PC-3 (cell line): ENCODE measurements around the gene SENP8. TPM values are rescaled to one million over a fixed set of nuclear protein-coding genes. Genes with fewer than 3 reads are reported as not detected.

ENCODE experiments used
- ATAC-seq: fragments of 200-7000 bp; cut with Tn5 transposase; 2 replicates; pipeline ENCODE4 v1.9.1; 2020; ENCODE audit warnings: mild to moderate bottlenecking, moderate library complexity
- BruUV-seq: library from RNA; stranded (reverse); fragments of 400-500 nt; replicated peaks from 2 replicates; lab custom pipeline; 2021; lab: Mats Ljungman, UMichigan
- CTCF ChIA-PET: fragments of 300-600 bp; sonication (Branson Sonifier 250); formaldehyde crosslinking; loops from one replicate; lab custom pipeline; 2022; ENCODE audit warnings: antibody characterized with exemption; lab: Charles Lee
- POLR2A ChIA-PET: fragments of 300-600 bp; sonication (Branson Sonifier 250); formaldehyde crosslinking; loops from one replicate; lab custom pipeline; 2022; ENCODE audit warnings: antibody characterized with exemption; ENCODE audit not compliant: unreplicated experiment; lab: Charles Lee
- DNase-seq: peaks from one replicate; pipeline ENCODE4 v3.0.0-alpha.2; 2015
- H2AFZ ChIP-seq: fragments of 300-600 bp; sonication (generic); 2 replicates; pipeline ENCODE4 v1.6.0; 2016; ENCODE audit warnings: antibody characterized with exemption, low read length
- H3F3A ChIP-seq: fragments of 300-600 bp; sonication (generic); one replicate; pipeline ENCODE4 v1.6.0; 2017; ENCODE audit warnings: antibody characterized with exemption, low read length, control low read depth, mild to moderate bottlenecking; ENCODE audit not compliant: unreplicated experiment
- H3K27ac ChIP-seq: fragments of 300-600 bp; sonication (generic); 2 replicates; pipeline ENCODE4 v1.5.1; 2016; ENCODE audit warnings: mild to moderate bottlenecking, low read length
- H3K27me3 ChIP-seq: fragments of 300-600 bp; sonication (generic); 2 replicates; pipeline ENCODE4 v1.6.1; 2016; ENCODE audit warnings: low read length, mixed read lengths
- H3K36me3 ChIP-seq: fragments of 300-600 bp; sonication (generic); 2 replicates; pipeline ENCODE4 v1.6.1; 2016; ENCODE audit warnings: low read depth, mixed run types, low read length, mixed read lengths
- H3K4me1 ChIP-seq: fragments of 300-600 bp; sonication (generic); 2 replicates; pipeline ENCODE4 v1.5.1; 2016; ENCODE audit warnings: low read length; ENCODE audit not compliant: insufficient read depth
- H3K4me2 ChIP-seq: fragments of 300-600 bp; sonication (generic); 2 replicates; pipeline ENCODE4 v1.6.0; 2016; ENCODE audit warnings: low read length
- H3K4me3 ChIP-seq: fragments of 300-600 bp; sonication (generic); 2 replicates; pipeline ENCODE4 v1.5.1; 2016; ENCODE audit warnings: mild to moderate bottlenecking, low read length, mixed read lengths
- H3K79me2 ChIP-seq: fragments of 300-600 bp; sonication (generic); 2 replicates; pipeline ENCODE4 v1.6.1; 2017; ENCODE audit warnings: low read length, mixed read lengths
- H3K9ac ChIP-seq: fragments of 300-600 bp; sonication (generic); 2 replicates; pipeline ENCODE4 v1.6.0; 2016; ENCODE audit warnings: mild to moderate bottlenecking, low read length
- H3K9me2 ChIP-seq: fragments of 300-600 bp; sonication (generic); replicated peaks from 2 replicates; pipeline ENCODE4 v1.6.1; 2016; ENCODE audit warnings: mixed run types, low read length, mixed read lengths
- H3K9me3 ChIP-seq: fragments of 300-600 bp; sonication (generic); 2 replicates; pipeline ENCODE4 v1.6.1; 2016; ENCODE audit warnings: low read length, mixed read lengths
- H4K20me1 ChIP-seq: fragments of 300-600 bp; sonication (generic); 2 replicates; pipeline ENCODE4 v1.6.1; 2016; ENCODE audit warnings: low read length, mixed read lengths
- EZH2 ChIP-seq: fragments of 300-600 bp; sonication (generic); IDR thresholded peaks from one replicate; pipeline ENCODE4 v1.6.1; 2017; ENCODE audit warnings: antibody characterized with exemption, mild to moderate bottlenecking, low read length; ENCODE audit not compliant: unreplicated experiment
- EZH2phosphoT487 ChIP-seq: fragments of 300-600 bp; sonication (generic); IDR thresholded peaks from 2 replicates; pipeline ENCODE4 v1.6.1; 2018; ENCODE audit warnings: mild to moderate bottlenecking, antibody characterized with exemption, low read length, borderline replicate concordance
- intact Hi-C: fragments of 100-400 bp; cut with micrococcal nuclease; formaldehyde crosslinking; loops from 2 replicates; pipeline ENCODE4 v1.9.0; 2023
- total RNA-seq: library from RNA; depleted of rRNA; stranded (reverse); fragments of >200 nt; gene quantifications from 2 replicates; pipeline ENCODE4 v1.2.3, GENCODE V29; 2014
- TF ChIP-seq, protein P1 (sequence below): fragments of 300-600 bp; sonication (generic); conservative IDR thresholded peaks from 2 replicates; pipeline ENCODE4 v1.5.1; 2017; ENCODE audit warnings: antibody characterized with exemption, low read depth, mild to moderate bottlenecking, low read length

SENP8 gene
- total RNA-seq, 1 experiment from 2014 or later: 4.2 TPM

DNA sequence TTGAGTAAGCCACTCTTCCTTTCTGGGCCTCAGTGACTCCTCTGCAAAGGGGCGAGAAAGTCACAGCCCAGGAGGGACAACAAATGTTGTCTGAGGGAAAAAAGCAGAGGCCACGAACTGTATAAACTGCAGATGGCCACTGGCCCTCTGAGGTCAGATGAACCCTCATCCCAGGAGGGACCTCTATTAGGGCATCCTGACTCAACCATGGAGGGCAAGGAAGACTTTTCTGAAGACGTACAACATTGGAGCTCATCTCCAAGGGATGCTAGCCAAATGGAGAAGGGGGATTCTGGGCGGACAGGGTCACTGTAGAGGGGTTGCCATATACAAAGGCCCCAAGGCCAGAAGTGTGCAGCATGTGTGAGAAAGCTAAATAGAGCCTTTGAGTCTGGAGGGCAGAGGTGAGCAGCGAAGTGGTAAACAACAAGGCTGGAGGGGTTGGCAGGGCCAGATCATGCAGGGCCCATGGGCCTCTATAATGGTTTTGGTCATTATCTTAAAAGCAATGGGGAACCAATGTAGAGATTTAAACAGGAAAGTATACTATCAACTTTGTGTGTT, 62.6 kb downstream of the SENP8 start:
- peaks cover 11% of the 10 kb centered on the region; the same call in 1 of the 2 replicates for H3K4me1 ChIP-seq

GRCh38 chr15:72182244-72182643, 64.0 kb downstream of the SENP8 start:
- Histone ChIP-seq H3K36me3 (no peaks in the 10 kb centered on the region), H3K79me2 (no peaks in the 10 kb centered on the region), H3K4me3 (no peak overlapping the region), H4K20me1 (no peaks in the 10 kb centered on the region), H3K9me2 (no peaks in the 10 kb centered on the region), H2AFZ (no peak overlapping the region), H3K9me3 (no peaks in the 10 kb centered on the region), H3K27ac (no peak overlapping the region), H3K4me2 (no peak overlapping the region), H3K4me1 (peaks cover 11% of the 10 kb centered on the region; the same call in 1 of the 2 replicates), H3K27me3 (no peaks in the 10 kb centered on the region), H3F3A (no peaks in the 10 kb centered on the region), H3K9ac (no peak overlapping the region)
- no TSS peak for BruUV-seq
- intact Hi-C loops: no loop called here
- POLR2A ChIA-PET: no interaction called here
- TF ChIP-seq EZH2 (no peak), EZH2phosphoT487 (no peak)
- TF ChIP-seq, protein P1, sequence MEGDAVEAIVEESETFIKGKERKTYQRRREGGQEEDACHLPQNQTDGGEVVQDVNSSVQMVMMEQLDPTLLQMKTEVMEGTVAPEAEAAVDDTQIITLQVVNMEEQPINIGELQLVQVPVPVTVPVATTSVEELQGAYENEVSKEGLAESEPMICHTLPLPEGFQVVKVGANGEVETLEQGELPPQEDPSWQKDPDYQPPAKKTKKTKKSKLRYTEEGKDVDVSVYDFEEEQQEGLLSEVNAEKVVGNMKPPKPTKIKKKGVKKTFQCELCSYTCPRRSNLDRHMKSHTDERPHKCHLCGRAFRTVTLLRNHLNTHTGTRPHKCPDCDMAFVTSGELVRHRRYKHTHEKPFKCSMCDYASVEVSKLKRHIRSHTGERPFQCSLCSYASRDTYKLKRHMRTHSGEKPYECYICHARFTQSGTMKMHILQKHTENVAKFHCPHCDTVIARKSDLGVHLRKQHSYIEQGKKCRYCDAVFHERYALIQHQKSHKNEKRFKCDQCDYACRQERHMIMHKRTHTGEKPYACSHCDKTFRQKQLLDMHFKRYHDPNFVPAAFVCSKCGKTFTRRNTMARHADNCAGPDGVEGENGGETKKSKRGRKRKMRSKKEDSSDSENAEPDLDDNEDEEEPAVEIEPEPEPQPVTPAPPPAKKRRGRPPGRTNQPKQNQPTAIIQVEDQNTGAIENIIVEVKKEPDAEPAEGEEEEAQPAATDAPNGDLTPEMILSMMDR: no peak
- CTCF ChIA-PET: no interaction called here
- no peak for DNase-seq
- ATAC-seq: no peak

More for the DNA sequence above, 62.6 kb downstream of the SENP8 start:
- no peaks in the 10 kb centered on the region for H3F3A ChIP-seq
- ATAC-seq: no peak
- no peak for TF ChIP-seq EZH2phosphoT487
- intact Hi-C loops: no loop called here
- H2AFZ ChIP-seq: no peak overlapping the region
- no peak overlapping the region for H3K9ac ChIP-seq
- no peaks in the 10 kb centered on the region for H3K36me3 ChIP-seq
- no peaks in the 10 kb centered on the region for H3K27me3 ChIP-seq
- no TSS peak for BruUV-seq
- H3K4me3 ChIP-seq: no peak overlapping the region
- ChIA-PET POLR2A (no interaction called here), CTCF (no interaction called here)
- H3K9me2 ChIP-seq: no peaks in the 10 kb centered on the region
- no peak overlapping the region for H3K27ac ChIP-seq
- H3K4me2 ChIP-seq: no peak overlapping the region
- no peak for DNase-seq
- H3K79me2 ChIP-seq: no peaks in the 10 kb centered on the region
- H3K9me3 ChIP-seq: no peaks in the 10 kb centered on the region
- H4K20me1 ChIP-seq: no peaks in the 10 kb centered on the region

DNA sequence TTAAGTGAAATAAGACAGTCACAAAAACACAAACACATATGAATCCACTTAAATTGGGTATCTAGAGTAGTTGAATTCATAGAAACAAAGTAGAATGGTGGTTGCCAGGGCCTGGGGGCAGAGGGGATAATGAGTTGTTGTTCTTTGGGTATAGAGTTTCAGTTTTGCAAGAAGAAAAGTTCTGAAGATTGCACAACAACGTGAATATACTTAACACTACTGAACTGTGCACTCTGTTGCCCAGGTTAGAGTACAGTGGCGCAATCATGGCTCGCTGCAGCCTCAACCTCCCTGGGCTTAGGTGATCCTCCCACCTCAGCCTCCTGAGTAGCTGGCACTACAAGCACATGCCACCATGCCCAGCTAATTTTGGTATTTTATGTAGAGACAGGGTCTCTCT, 64.5 kb downstream of the SENP8 start:
- Histone ChIP-seq H3K4me1 (peaks cover 11% of the 10 kb centered on the region; the same call in 1 of the 2 replicates), H3K9me3 (no peaks in the 10 kb centered on the region), H3K27ac (no peak overlapping the region), H3F3A (no peaks in the 10 kb centered on the region), H3K79me2 (no peaks in the 10 kb centered on the region), H3K4me3 (no peak overlapping the region), H3K9ac (no peak overlapping the region), H3K4me2 (no peak overlapping the region), H2AFZ (no peak overlapping the region), H3K27me3 (no peaks in the 10 kb centered on the region), H3K9me2 (no peaks in the 10 kb centered on the region), H4K20me1 (no peaks in the 10 kb centered on the region), H3K36me3 (no peaks in the 10 kb centered on the region)
- CTCF ChIA-PET: no interaction called here
- intact Hi-C loops: no loop called here
- DNase-seq (no peak), ATAC-seq (no peak)
- BruUV-seq: no TSS peak
- TF ChIP-seq, protein P1: no peak
- TF ChIP-seq EZH2 (no peak), EZH2phosphoT487 (no peak)
- POLR2A ChIA-PET: no interaction called here
